ENCODE data around the gene C1QTNF12. TPM values are rescaled to one million over a fixed set of nuclear protein-coding genes. Genes with fewer than 3 reads are reported as not detected.

C1QTNF12 gene
- total RNA-seq, 1 donor from 2014 or later = 2.5 TPM

GRCh38 chr1:1282998-1283397 lies 36.5 kb upstream of the C1QTNF12 start:
- no peaks in the 10 kb centered on the region for H3K36me3 Mint-ChIP-seq
- peak; percentile 64 for DNase-seq (ENCODE audit: extremely low spot score, unreplicated experiment)
- TF ChIP-seq CTCF (conservative IDR thresholded peaks at IDR 0.05) = no peak
- no peak overlapping the region for H3K4me3 Mint-ChIP-seq
- H3K9me3 Mint-ChIP-seq = no peaks in the 10 kb centered on the region
- H3K27ac Mint-ChIP-seq = no peak overlapping the region
- no peaks in the 10 kb centered on the region for H3K27me3 Mint-ChIP-seq
- H3K4me1 Mint-ChIP-seq (ENCODE audit: unreplicated experiment) = no peaks in the 10 kb centered on the region

- no peaks in the 10 kb centered on the region for H3K36me3 Mint-ChIP-seq
- TF ChIP-seq CTCF (conservative IDR thresholded peaks at IDR 0.05) = no peak
- H3K27me3 Mint-ChIP-seq = no peaks in the 10 kb centered on the region
- no peaks in the 10 kb centered on the region for H3K4me1 Mint-ChIP-seq (ENCODE audit: unreplicated experiment)
- H3K27ac Mint-ChIP-seq = no peak overlapping the region
- DNase-seq (ENCODE audit: extremely low spot score, unreplicated experiment) = no peak
- no peak overlapping the region for H3K4me3 Mint-ChIP-seq
- H3K9me3 Mint-ChIP-seq = no peaks in the 10 kb centered on the region
Observed at GRCh38 chr1:1281533-1282321, 35.2 kb upstream of the C1QTNF12 start.

GRCh38 chr1:1280782-1281481 lies 34.4 kb upstream of the C1QTNF12 start:
- Mint-ChIP-seq H3K36me3 (no peaks in the 10 kb centered on the region), H3K27me3 (no peaks in the 10 kb centered on the region), H3K4me1 (ENCODE audit: unreplicated experiment) (no peaks in the 10 kb centered on the region), H3K27ac (no peak overlapping the region), H3K9me3 (no peaks in the 10 kb centered on the region), H3K4me3 (no peak overlapping the region)
- TF ChIP-seq CTCF (conservative IDR thresholded peaks at IDR 0.05) = no peak
- DNase-seq (ENCODE audit: extremely low spot score, unreplicated experiment) = no peak

GRCh38 chr1:1279028-1279427 lies 32.5 kb upstream of the C1QTNF12 start:
- H3K27me3 Mint-ChIP-seq = no peaks in the 10 kb centered on the region
- H3K9me3 Mint-ChIP-seq = no peaks in the 10 kb centered on the region
- no peak overlapping the region for H3K27ac Mint-ChIP-seq
- H3K4me3 Mint-ChIP-seq = no peak overlapping the region
- no peak for DNase-seq (ENCODE audit: extremely low spot score, unreplicated experiment)
- TF ChIP-seq CTCF (conservative IDR thresholded peaks at IDR 0.05) = no peak
- no peaks in the 10 kb centered on the region for H3K4me1 Mint-ChIP-seq (ENCODE audit: unreplicated experiment)
- H3K36me3 Mint-ChIP-seq = no peaks in the 10 kb centered on the region

- no peak overlapping the region for H3K4me3 Mint-ChIP-seq
- no peak for DNase-seq (ENCODE audit: extremely low spot score, unreplicated experiment)
- TF ChIP-seq CTCF (conservative IDR thresholded peaks at IDR 0.05) = no peak
- no peaks in the 10 kb centered on the region for H3K4me1 Mint-ChIP-seq (ENCODE audit: unreplicated experiment)
- no peaks in the 10 kb centered on the region for H3K9me3 Mint-ChIP-seq
- H3K27ac Mint-ChIP-seq = no peak overlapping the region
- H3K36me3 Mint-ChIP-seq = no peaks in the 10 kb centered on the region
- no peaks in the 10 kb centered on the region for H3K27me3 Mint-ChIP-seq
Observed at GRCh38 chr1:1278620-1279019, 32.1 kb upstream of the C1QTNF12 start.
